ENCODE measurements around the gene PSMB11.

GRCh38 chr14:23056956-23057756 is 15.1 kb downstream of the PSMB11 start, which contains the start of gene CDH24:
- no peak for TF ChIP-seq CTCF (IDR thresholded peaks at IDR 0.05)
- TF ChIP-seq EZH2 (IDR thresholded peaks at IDR 0.05), result no peak
- TF ChIP-seq EZH2phosphoT487 (IDR thresholded peaks at IDR 0.05), result no peak

Measured in neural progenitor cell (in vitro differentiated cells).